Muscle of leg (tissue), 11 donors: ENCODE results near the gene C20orf204. TPM values are rescaled to one million over a fixed set of nuclear protein-coding genes. Genes with fewer than 3 reads are reported as not detected.

ENCODE experiments used
- DNase-seq: peaks from one replicate; pipeline ENCODE4 v3.0.0; 2013
- H3K27ac ChIP-seq: one replicate; pipeline ENCODE4 v1.5.1; 2013; ENCODE audit warnings: mild to moderate bottlenecking, low read length, control low read depth
- H3K27me3 ChIP-seq: one replicate; pipeline ENCODE4 v1.6.1; 2013; ENCODE audit warnings: low read length; ENCODE audit not compliant: control insufficient read depth, insufficient read depth
- H3K36me3 ChIP-seq: one replicate; pipeline ENCODE4 v1.6.1; 2013; ENCODE audit warnings: low read length; ENCODE audit not compliant: control insufficient read depth, insufficient read depth
- H3K4me1 ChIP-seq: one replicate; pipeline ENCODE4 v1.6.1; 2013; ENCODE audit warnings: low read length; ENCODE audit not compliant: control insufficient read depth, insufficient read depth
- H3K4me3 ChIP-seq: one replicate; pipeline ENCODE4 v1.5.1; 2013; ENCODE audit warnings: low read length, control low read depth
- H3K9me3 ChIP-seq: replicated peaks from 2 replicates; pipeline ENCODE4 v1.6.1; 2013; ENCODE audit warnings: low read depth, low read length; ENCODE audit not compliant: control insufficient read depth
- WGBS: methylation state at CpG from one replicate; pipeline ENCODE4 v1.1.5; 2013; ENCODE audit warnings: missing lambda C conversion rate; ENCODE audit not compliant: insufficient coverage; 5-methylcytosine and 5-hydroxymethylcytosine counted together
- polyA plus RNA-seq, 8 donors: library from polyadenylated mRNA; unstranded; fragments of 120-200 nt; gene quantifications; one replicate each; pipeline versions ENCODE4 v1.2.1 to v1.2.3, GENCODE V29; 2013; ENCODE audit warnings: inconsistent platforms in 1 of 8, low replicate concordance in 1 of 8; ENCODE audit not compliant: insufficient read length in 8 of 8, insufficient read depth in 1 of 8
- total RNA-seq: library from RNA; stranded (reverse); fragments of 120-200 nt; gene quantifications from one replicate; pipeline ENCODE4 v1.2.4, GENCODE V29; 2013

Gene C20orf204
- total and polyA plus RNA-seq, 9 donors = 0.52 to 1.5 (median 0.91) TPM

DNA sequence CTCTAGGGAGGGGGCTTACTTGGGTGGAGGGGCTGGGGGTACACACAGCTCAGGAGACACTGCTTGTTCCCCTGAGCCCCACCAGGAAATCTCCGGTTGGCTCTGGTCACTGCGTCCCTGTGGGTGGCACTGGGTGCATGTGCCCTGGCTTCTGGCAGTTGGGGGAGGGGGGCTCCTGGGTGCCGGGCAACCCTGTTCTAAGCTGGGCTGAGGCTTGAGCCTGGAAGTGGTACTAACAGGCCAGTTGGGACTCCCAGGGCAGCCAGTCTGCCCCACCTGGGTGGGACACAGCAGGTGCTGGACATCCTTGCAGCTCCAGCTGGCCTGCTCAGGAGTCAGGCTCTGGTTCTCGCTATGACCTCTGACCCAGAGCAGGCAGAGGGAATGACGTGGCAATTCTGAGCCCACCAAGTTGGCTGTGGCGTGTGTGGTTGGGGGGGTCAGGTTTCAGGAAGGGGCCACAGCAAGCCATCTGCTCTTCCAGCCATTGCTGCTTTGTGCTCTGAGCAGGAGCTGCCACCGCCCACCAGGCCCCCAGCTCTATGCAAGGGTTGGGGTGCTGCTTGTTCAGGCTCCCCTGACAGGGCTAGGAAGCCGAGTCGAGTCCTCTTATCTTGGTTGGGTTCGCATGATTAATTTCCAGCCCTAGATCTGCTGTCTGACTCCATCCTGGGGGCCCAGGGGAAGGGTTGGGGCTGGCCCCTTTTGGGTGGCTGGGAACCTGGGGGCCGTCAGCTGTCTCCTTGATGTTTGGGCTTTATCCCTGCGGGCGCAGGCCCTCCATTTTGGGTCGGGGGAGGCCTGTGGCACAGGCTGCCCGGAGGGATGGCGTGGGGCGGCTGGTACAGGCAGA lies 590 bp downstream of the C20orf204 start:
- peaks cover 37% of the 10 kb centered on the region for H3K4me1 ChIP-seq
- peaks cover 34% of the 10 kb centered on the region for H3K36me3 ChIP-seq
- peak; percentile 16 for DNase-seq
- WGBS = 39% methylated on average over 11 of the region's 17 CpGs
- H3K27me3 ChIP-seq = peaks cover 56% of the 10 kb centered on the region
- no peaks in the 10 kb centered on the region for H3K9me3 ChIP-seq
- H3K27ac ChIP-seq = no peak overlapping the region
- no peak overlapping the region for H3K4me3 ChIP-seq

DNA sequence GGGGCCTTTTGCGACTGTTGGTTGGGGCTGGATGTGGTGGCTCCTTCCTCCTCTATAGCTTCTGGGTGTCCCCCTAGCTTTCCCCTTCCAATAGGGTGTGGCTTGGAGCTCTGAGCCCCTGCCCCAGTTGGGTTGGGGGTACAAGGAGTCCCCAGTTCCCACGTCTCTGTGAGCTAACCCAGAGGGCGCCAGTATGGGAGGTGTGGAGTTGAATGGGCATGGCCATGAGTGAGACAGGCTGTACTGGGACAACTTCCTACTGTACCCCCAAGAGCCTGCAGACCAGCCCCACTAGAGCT lies 1.2 kb downstream of the C20orf204 start:
- no peak overlapping the region for H3K27ac ChIP-seq
- WGBS = no CpG with 5 or more reads among the region's 3 CpGs
- peaks cover 42% of the 10 kb centered on the region for H3K4me1 ChIP-seq
- H3K4me3 ChIP-seq = no peak overlapping the region
- peaks cover 28% of the 10 kb centered on the region for H3K36me3 ChIP-seq
- DNase-seq = peak; percentile 4
- H3K9me3 ChIP-seq = no peaks in the 10 kb centered on the region
- peaks cover 62% of the 10 kb centered on the region for H3K27me3 ChIP-seq

DNA sequence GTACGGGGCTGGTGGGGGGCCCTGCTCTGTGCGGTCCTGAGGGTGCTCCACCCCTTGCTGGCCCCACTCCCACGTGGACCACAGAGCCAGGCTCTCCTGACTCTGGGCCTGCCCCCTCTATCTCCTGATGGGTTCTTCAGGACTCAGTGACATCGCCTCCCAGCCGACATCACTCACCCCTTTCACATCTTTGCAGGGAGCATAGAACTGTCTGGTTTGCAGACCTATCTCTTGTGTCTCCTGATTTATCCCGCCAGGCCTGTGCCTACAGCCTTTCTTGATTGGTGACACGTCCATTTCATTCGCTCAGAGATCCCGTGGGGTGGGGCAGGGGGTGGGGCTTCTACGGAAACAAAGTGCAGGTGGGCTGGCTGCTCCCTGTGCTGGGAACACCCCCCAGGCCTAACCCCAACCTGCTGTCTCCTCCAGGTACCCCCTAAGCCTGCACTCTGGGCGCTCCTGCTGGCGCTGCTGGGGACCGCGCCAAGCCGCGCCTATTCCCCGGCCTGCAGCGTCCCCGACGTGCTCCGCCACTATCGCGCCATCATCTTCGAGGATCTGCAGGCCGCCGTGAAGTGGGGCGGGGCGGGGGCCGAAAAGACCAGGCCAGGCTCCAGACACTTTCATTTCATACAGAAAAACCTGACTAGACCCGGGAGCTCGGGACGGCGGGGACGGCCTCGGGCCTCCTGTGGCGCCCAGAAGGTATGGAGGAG lies 1.7 kb downstream of the C20orf204 start:
- H3K4me3 ChIP-seq = peak overlapping the region; percentile 21
- H3K4me1 ChIP-seq = peaks cover 46% of the 10 kb centered on the region
- peak; percentile 9 for DNase-seq
- H3K9me3 ChIP-seq = no peaks in the 10 kb centered on the region
- WGBS = 6% methylated on average over 33 of the region's 36 CpGs
- no peak overlapping the region for H3K27ac ChIP-seq
- peaks cover 66% of the 10 kb centered on the region for H3K27me3 ChIP-seq
- H3K36me3 ChIP-seq = peaks cover 23% of the 10 kb centered on the region

DNA sequence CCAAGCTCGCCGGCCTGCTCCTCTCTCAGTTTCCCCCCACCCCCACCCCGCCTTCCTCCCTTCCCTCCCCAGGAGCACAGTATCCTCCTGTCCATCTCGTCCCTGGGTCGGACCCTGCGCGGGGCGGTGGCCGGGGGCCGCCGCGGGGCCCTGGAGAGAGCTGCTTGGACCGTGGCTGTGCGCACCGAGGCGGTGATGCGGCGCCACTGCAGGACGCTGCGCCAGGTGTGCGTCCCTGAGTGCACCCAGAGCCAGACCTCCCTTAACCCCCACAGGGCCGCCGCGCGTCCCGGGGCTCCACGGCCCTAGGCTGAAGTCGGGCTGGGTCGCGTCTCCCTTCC lies 2.2 kb downstream of the C20orf204 start:
- Histone ChIP-seq H3K4me1 (peaks cover 46% of the 10 kb centered on the region), H3K9me3 (no peaks in the 10 kb centered on the region), H3K27me3 (peaks cover 69% of the 10 kb centered on the region), H3K27ac (no peak overlapping the region), H3K36me3 (peaks cover 18% of the 10 kb centered on the region), H3K4me3 (peak overlapping the region; percentile 21)
- WGBS = under 1% methylated on average over 29 of the region's 30 CpGs
- no peak for DNase-seq

DNA sequence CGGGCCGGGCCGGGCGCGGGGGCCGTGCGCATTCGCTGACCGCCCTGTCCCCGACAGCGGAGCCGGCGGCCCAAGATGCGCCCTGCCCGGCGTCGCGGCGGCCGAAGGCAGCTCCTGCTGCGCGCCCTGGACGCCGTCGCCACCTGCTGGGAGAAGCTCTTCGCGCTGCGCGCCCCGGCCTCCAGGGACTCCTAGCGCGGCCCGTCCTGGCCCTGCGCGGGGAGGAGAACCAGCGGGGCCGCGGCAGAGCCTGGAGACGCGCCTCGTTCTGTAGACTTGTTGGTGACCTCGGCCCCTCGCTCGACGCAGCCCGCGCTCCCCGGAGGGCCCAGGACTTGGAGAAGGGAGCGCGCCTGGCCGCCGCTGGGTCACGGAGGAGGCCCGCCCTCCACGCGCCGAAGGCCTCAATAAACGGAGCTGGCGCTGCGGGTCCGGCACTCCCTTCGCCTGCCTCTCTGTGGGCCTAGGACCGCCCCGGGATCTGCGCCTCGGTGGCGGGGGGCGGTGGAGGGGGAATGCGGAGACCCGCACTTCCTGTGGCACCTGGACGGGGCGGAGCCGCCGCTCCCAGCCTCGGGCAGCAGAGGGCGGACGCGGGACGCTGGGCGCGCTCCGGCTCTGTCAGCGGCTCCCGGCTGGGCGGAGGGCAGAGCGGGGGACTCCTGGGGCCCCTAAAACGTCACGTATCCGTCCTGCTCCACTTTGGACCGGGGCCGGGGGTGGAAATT lies 2.7 kb downstream of the C20orf204 start:
- peak; percentile 77 for DNase-seq
- under 1% methylated on average over 82 of the region's 91 CpGs for WGBS

DNA sequence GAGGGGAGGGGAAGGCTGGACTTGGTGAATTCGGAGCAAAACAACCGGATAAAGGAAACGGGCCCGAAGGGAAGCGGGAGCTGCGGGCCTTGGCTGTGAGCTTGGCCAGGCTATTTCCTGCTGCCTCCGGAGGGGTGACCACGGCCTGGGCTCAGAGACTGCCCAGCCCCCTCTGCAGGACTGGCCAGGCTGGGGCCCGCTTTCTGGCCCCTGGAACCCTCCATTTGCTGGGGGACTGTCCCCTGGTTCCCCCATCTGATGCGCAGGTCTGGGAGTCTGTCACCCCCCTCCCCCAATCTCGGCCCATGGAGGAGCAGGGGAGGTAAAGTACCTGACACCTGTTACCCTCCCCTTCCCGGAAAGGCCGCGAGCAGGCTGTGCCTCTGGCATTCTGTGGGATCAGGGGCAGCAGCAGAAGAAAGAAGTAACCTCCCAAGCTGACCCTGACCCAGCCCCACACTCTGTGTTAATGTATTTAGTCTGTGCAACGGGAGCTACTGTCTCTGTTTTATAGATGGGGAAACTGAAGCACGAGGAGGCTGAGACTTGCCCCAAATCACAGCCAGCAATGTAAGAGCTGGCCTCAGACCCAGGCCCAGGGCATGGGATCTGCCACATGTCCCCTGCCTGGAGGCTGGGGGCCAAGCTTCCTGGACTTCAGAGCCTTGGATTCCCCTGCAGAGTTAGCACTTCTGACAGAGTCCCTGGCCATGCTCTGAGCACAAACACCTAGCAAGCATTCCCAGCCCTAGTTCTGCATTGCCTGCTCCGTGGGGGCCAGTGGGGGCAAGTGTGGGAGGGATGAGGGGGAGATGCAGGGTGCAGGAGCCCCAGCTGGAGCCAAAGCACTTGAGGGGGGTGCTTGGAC lies 3.5 kb downstream of the C20orf204 start:
- H3K9me3 ChIP-seq = no peaks in the 10 kb centered on the region
- H3K4me3 ChIP-seq = peak overlapping the region; percentile 32
- peak; percentile 8 for DNase-seq
- WGBS = 4% methylated on average over 10 of the region's 17 CpGs
- H3K36me3 ChIP-seq = peaks cover 10% of the 10 kb centered on the region
- H3K4me1 ChIP-seq = peaks cover 46% of the 10 kb centered on the region
- H3K27ac ChIP-seq = peak overlapping the region; percentile 65
- peaks cover 81% of the 10 kb centered on the region for H3K27me3 ChIP-seq

More for the DNA sequence above, 2.7 kb downstream of the C20orf204 start:
- Histone ChIP-seq H3K4me1 (peaks cover 46% of the 10 kb centered on the region), H3K36me3 (peaks cover 14% of the 10 kb centered on the region), H3K27me3 (peaks cover 74% of the 10 kb centered on the region), H3K27ac (peak overlapping the region; percentile 65), H3K9me3 (no peaks in the 10 kb centered on the region), H3K4me3 (peak overlapping the region; percentile 32)

DNA sequence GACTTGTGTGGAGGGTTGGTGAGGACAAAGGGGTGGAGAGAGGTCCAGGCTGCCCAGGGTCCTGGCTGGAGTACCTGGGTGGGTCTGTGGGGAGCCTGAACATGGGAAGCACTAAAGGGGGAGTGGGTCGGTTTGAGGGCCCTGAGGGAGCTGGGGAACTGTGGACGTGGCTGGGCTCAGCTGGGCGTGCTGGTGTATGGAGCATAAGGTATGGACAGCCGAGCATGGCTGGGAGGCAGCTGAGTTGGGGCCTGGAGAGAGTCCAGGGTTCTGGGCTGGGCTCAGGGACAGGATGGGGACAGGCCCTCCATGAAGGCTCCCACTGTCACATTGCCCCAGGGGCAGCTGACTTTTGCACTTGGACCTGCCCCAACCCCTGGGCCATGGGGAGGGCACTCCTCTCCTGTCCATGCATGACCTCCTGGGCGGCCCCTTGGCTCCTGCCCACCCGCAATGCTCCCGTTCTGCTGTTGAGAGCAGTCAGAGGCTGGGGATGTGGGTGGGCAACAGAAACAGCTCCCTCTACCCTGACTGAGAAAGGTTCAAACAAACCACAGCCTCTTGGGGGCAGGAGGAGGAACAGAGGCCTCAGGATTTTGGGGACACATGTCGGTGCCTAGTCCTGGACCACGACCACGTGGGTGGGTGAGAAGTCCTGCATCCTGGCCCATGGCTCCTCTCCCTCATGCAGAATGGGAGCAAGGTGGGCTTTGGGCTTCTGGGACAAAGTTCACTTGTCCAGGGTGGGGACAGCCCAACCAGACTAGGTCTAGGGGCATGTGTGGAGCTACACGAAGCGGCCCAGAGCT lies 4.5 kb downstream of the C20orf204 start:
- Histone ChIP-seq H3K36me3 (peaks cover 6% of the 10 kb centered on the region), H3K27me3 (peaks cover 91% of the 10 kb centered on the region), H3K4me3 (no peak overlapping the region), H3K9me3 (no peaks in the 10 kb centered on the region), H3K4me1 (peaks cover 46% of the 10 kb centered on the region), H3K27ac (peak overlapping the region; percentile 29)
- 60% methylated on average over 9 of the region's 12 CpGs for WGBS
- DNase-seq = peak; percentile 6

DNA sequence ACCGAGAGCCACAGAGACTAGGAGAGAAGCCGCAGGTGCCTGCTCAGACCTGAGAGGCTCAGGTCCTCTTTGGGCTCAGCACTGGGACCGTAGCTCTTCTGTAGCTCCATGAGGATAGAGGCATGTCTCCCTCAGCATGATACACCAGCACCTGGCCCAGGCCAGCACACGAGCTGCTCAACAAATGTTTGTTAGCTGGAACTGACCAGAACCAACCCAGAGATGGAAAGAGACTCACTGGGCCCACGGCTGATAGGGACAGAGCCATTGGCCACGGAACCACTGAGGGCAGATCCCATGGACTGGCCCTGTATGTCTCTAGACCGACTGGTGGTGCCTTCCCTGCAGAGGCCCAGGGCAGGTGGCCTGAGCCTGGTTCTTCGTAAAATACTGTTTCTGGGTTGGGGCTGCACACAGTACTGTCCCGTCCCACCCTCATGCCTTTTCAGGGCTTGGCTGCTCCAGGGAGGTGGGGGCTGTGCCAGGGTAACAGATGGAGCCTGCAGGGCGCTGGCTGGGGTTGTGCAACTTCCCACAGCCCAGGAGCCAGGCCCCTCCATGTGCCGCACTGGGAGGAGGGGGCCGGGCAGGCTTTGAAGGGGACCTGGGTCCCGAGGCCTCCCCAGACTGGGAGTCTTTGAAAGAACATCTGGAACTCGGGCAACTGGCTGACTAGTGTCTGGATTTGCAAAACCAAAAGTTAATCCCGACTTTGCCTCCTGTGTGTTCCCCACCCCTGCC lies 5.2 kb downstream of the C20orf204 start:
- peaks cover 46% of the 10 kb centered on the region for H3K4me1 ChIP-seq

DNA sequence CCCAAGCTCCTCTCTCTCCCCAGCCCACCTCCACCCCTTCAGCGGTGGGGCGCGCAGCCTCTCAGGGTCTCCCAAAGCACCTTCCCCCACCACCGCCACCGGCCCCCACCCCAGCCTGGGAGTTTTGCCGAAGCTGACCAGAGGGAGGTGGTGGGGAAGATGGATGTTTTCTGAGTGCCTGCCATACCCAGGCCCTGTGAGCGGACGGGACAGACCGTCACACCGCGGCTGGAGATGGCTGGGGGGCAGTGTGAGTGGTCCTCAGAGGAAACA lies 5.7 kb downstream of the C20orf204 start:
- H3K27ac ChIP-seq = peak overlapping the region; percentile 29
- DNase-seq = no peak
- 1% methylated on average over 6 of the region's 11 CpGs for WGBS
- peaks cover 44% of the 10 kb centered on the region for H3K4me1 ChIP-seq
- H3K36me3 ChIP-seq = no peaks in the 10 kb centered on the region
- H3K27me3 ChIP-seq = peaks cover 95% of the 10 kb centered on the region
- H3K4me3 ChIP-seq = no peak overlapping the region
- H3K9me3 ChIP-seq = no peaks in the 10 kb centered on the region

More for the DNA sequence above, 5.2 kb downstream of the C20orf204 start:
- Histone ChIP-seq H3K9me3 (no peaks in the 10 kb centered on the region), H3K4me3 (no peak overlapping the region), H3K27me3 (peaks cover 95% of the 10 kb centered on the region), H3K36me3 (no peaks in the 10 kb centered on the region), H3K27ac (peak overlapping the region; percentile 29)
- 41% methylated on average over 13 of the region's 15 CpGs for WGBS
- peak; percentile 15 for DNase-seq
